HCT116 (cell line): ENCODE measurements around the gene SWT1. TPM values are rescaled to one million over a fixed set of nuclear protein-coding genes. Genes with fewer than 3 reads are reported as not detected.

Experiments used
- ATAC-seq: fragments of 200-7000 bp; cut with Tn5 transposase; 2 replicates; pipeline ENCODE4 v1.9.1; 2020; ENCODE audit warnings: mild to moderate bottlenecking, moderate library complexity
- BruUV-seq: library from RNA; stranded (reverse); fragments of 400-500 nt; replicated peaks from 2 replicates; lab custom pipeline; 2021; lab: Mats Ljungman, UMichigan
- CTCF ChIA-PET: fragments of 300-600 bp; sonication (Branson Sonifier 250); formaldehyde crosslinking; loops from one replicate; lab custom pipeline; 2021; ENCODE audit warnings: antibody characterized with exemption; lab: Charles Lee
- POLR2A ChIA-PET: fragments of 300-600, 350-600 bp; sonication (Branson Sonifier 250); formaldehyde crosslinking; loops from one replicate; lab custom pipeline; 2021; ENCODE audit warnings: antibody characterized with exemption; lab: Charles Lee
- RAD21 ChIA-PET, 2 experiments: fragments of 300-600 bp; sonication (Branson Sonifier 250); formaldehyde crosslinking; loops; one replicate each; lab custom pipeline; 2023; ENCODE audit warnings: low total read pairs in 2 of 2; ENCODE audit not compliant: uncharacterized antibody in 2 of 2, unreplicated experiment in 2 of 2, low non-redundant PET in 1 of 2; lab: Charles Lee
- DNase-seq: peaks from one replicate; pipeline ENCODE4 v3.0.0-alpha.2; 2010; ENCODE audit warnings: low read depth, low spot score
- H2AFZ ChIP-seq: fragments of 200-600 bp; shearing (Covaris generic), sonication (generic); 2 replicates; pipeline ENCODE4 v1.6.1; 2017; ENCODE audit warnings: low read depth, mixed run types, mixed read lengths, antibody characterized with exemption, low read length; ENCODE audit not compliant: poor library complexity, severe bottlenecking
- H3K27ac ChIP-seq: 2 replicates; pipeline ENCODE4 v1.5.1; 2012; ENCODE audit warnings: low read depth, low read length
- H3K27me3 ChIP-seq: fragments of 200-600 bp; sonication (generic); 2 replicates; pipeline ENCODE4 v1.6.1; 2016; ENCODE audit warnings: mixed run types, low read length, mixed read lengths; ENCODE audit not compliant: insufficient read depth
- H3K36me3 ChIP-seq, 2 experiments: fragments of 200-500 bp in 1 of 2; fragments of 200-600 bp in 1 of 2; sonication (Bioruptor generic) in 1 of 2; sonication (generic) in 1 of 2; 2 replicates each; pipeline versions ENCODE4 v1.5.1 to v1.6.1; 2014 to 2016; ENCODE audit warnings: low read length in 2 of 2, inconsistent platforms in 1 of 2, mixed read lengths in 1 of 2, mixed run types in 1 of 2; ENCODE audit not compliant: insufficient read depth in 2 of 2, control insufficient read depth in 1 of 2
- H3K4me1 ChIP-seq, 2 experiments: fragments of 200-600 bp in 1 of 2; sonication (generic) in 1 of 2; 2 replicates each; pipeline versions ENCODE4 v1.5.1 to v1.6.1; 2012 to 2017; ENCODE audit warnings: low read length in 2 of 2, inconsistent platforms in 1 of 2, mild to moderate bottlenecking in 1 of 2, mixed read lengths in 1 of 2, mixed run types in 1 of 2, moderate library complexity in 1 of 2; ENCODE audit not compliant: insufficient read depth in 2 of 2, control insufficient read depth in 1 of 2
- H3K4me2 ChIP-seq: fragments of 200-600 bp; sonication (generic); 2 replicates; pipeline ENCODE4 v1.6.1; 2017; ENCODE audit warnings: mixed run types, low read length, mixed read lengths
- H3K4me3 ChIP-seq, 2 experiments: fragments of 200-600 bp in 1 of 2; sonication (generic) in 1 of 2; replicated peaks in 1 of 2; 2 replicates each; pipeline ENCODE4 v1.5.1; 2011 to 2016; ENCODE audit warnings: low read length in 2 of 2, control low read depth in 1 of 2, low read depth in 1 of 2, mild to moderate bottlenecking in 1 of 2, mixed read lengths in 1 of 2, mixed run types in 1 of 2
- H3K79me2 ChIP-seq: fragments of 200-600 bp; sonication (generic); 2 replicates; pipeline ENCODE4 v1.6.1; 2017; ENCODE audit warnings: mild to moderate bottlenecking, mixed run types, low read length, moderate library complexity, mixed read lengths; ENCODE audit not compliant: insufficient read depth
- H3K9ac ChIP-seq: fragments of 200-600 bp; sonication (generic); 2 replicates; pipeline ENCODE4 v1.6.1; 2016; ENCODE audit warnings: low read length, mixed read lengths
- H3K9me2 ChIP-seq: fragments of 200-600 bp; sonication (generic), shearing (Covaris generic); 2 replicates; pipeline ENCODE4 v1.6.1; 2017; ENCODE audit warnings: mixed run types, mild to moderate bottlenecking, moderate library complexity; ENCODE audit not compliant: insufficient read depth
- H3K9me3 ChIP-seq, 2 experiments: fragments of 200-500 bp in 1 of 2; fragments of 200-600 bp in 1 of 2; sonication (Bioruptor generic) in 1 of 2; sonication (generic) in 1 of 2; 2 replicates each; pipeline ENCODE4 v1.6.1; 2014 to 2017; ENCODE audit warnings: low read length in 2 of 2, mixed read lengths in 2 of 2, inconsistent platforms in 1 of 2, low read depth in 1 of 2, mild to moderate bottlenecking in 1 of 2, mixed run types in 1 of 2, moderate library complexity in 1 of 2; ENCODE audit not compliant: control insufficient read depth in 1 of 2, insufficient read depth in 1 of 2
- H4K20me1 ChIP-seq: fragments of 200-600 bp; sonication (generic), shearing (Covaris generic); 2 replicates; pipeline ENCODE4 v1.6.1; 2017; ENCODE audit warnings: mixed run types, mild to moderate bottlenecking, moderate library complexity; ENCODE audit not compliant: insufficient read depth
- SRF ChIP-seq: IDR thresholded peaks from 2 replicates; pipeline ENCODE4 v1.6.1; 2012; ENCODE audit warnings: low read depth
- YY1 ChIP-seq: IDR thresholded peaks from 2 replicates; pipeline ENCODE4 v1.6.1; 2011; ENCODE audit warnings: low read length, low read depth, moderate library complexity, mild to moderate bottlenecking; ENCODE audit not compliant: insufficient replicate concordance; ENCODE audit errors: extremely low read depth
- intact Hi-C: fragments of 100-400 bp; cut with micrococcal nuclease; formaldehyde crosslinking; loops from 2 replicates; pipeline ENCODE4 v1.10.0; 2022
- total RNA-seq: library from RNA; stranded (reverse); gene quantifications from one replicate; pipeline ENCODE4 v1.2.1, GENCODE V29; 2021; ENCODE audit not compliant: unreplicated experiment
- TF ChIP-seq, protein P1 (sequence below): IDR thresholded peaks from 2 replicates; pipeline ENCODE4 v1.6.1; 2012; ENCODE audit warnings: low read depth

Gene SWT1
- total RNA-seq, 1 experiment from 2014 or later: 3.3 TPM

DNA sequence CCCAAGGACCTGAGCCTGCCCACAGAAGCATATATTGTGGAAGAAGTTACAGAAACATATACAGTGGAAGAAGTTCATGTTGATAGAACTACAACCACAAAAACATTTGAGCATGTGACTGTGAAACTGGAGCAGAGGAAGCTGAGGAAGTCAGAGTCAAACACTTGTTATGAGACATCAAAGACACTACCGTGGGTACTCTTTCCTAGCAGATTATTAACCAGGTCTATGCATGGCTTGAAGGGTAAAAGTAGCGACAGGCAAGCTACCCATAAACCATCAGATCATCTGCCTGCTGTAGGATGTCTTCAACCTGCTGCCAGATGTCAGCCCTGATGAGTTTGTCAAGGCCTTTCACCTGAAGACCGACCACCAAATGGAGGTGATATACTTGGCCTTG is 124.3 kb downstream of the SWT1 start (continued):
- TF ChIP-seq, protein P1, sequence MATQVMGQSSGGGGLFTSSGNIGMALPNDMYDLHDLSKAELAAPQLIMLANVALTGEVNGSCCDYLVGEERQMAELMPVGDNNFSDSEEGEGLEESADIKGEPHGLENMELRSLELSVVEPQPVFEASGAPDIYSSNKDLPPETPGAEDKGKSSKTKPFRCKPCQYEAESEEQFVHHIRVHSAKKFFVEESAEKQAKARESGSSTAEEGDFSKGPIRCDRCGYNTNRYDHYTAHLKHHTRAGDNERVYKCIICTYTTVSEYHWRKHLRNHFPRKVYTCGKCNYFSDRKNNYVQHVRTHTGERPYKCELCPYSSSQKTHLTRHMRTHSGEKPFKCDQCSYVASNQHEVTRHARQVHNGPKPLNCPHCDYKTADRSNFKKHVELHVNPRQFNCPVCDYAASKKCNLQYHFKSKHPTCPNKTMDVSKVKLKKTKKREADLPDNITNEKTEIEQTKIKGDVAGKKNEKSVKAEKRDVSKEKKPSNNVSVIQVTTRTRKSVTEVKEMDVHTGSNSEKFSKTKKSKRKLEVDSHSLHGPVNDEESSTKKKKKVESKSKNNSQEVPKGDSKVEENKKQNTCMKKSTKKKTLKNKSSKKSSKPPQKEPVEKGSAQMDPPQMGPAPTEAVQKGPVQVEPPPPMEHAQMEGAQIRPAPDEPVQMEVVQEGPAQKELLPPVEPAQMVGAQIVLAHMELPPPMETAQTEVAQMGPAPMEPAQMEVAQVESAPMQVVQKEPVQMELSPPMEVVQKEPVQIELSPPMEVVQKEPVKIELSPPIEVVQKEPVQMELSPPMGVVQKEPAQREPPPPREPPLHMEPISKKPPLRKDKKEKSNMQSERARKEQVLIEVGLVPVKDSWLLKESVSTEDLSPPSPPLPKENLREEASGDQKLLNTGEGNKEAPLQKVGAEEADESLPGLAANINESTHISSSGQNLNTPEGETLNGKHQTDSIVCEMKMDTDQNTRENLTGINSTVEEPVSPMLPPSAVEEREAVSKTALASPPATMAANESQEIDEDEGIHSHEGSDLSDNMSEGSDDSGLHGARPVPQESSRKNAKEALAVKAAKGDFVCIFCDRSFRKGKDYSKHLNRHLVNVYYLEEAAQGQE: no peak
- no peak for TF ChIP-seq YY1

DNA sequence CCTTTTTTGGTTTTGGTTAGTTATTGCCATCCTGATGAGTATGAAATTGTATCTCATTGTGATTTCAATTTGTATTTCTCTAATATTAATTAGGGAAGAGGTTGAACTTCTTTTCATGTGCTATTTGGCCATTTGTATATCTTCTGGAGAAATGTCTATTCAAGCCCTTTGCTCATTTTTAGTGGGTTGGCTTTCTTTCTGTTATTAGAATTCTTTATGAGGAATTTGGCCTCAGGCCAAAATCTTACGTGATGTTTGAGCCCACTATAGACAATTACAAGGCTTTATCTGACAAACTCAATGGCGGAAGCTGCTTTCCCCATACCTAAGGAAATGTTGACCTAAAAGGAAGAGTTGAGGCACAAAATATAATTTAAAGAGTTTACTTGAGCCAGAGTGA is 127.1 kb downstream of the SWT1 start:
- Histone ChIP-seq H3K4me2 (no peak overlapping the region), H3K9ac (no peak overlapping the region), H3K27ac (no peak overlapping the region), H3K36me3 (no peaks in the 10 kb centered on the region), H2AFZ (no peak overlapping the region), H3K9me3 (no peaks in the 10 kb centered on the region), H3K79me2 (no peaks in the 10 kb centered on the region), H3K27me3 (no peaks in the 10 kb centered on the region), H3K4me1 (peaks cover 0 to 8% of the 10 kb centered on the region in 2 experiments; a peak in 2 of 4 replicates), H3K4me3 (no peak overlapping the region), H3K9me2 (no peaks in the 10 kb centered on the region), H4K20me1 (no peaks in the 10 kb centered on the region)
- no peak for TF ChIP-seq SRF
- intact Hi-C loops: no loop called here
- ATAC-seq (no peak), DNase-seq (no peak)
- BruUV-seq: no TSS peak
- RAD21 ChIA-PET: no interaction called here
- CTCF ChIA-PET: no interaction called here
- POLR2A ChIA-PET: no interaction called here
